Head of caudate nucleus (tissue), 42 donors: ENCODE results near the gene CACUL1.
"Not testable (repeated sequence)": the region's sequence is repeated elsewhere in the genome, so short reads cannot be mapped to it uniquely, and the experiment has no call there.

Source experiments
- DNase-seq, 42 donors: peaks; one replicate each; pipeline versions ENCODE4 v3.0.0 to v3.0.0-alpha.2; 2020 to 2021; ENCODE audit warnings: mixed read lengths in 7 of 42
- intact Hi-C: fragments of 100-400 bp; cut with DNase I; formaldehyde crosslinking; loops from one replicate; pipeline ENCODE4 v1.15.0; 2022

The CACUL1 gene

GRCh38 chr10:118669020-118669791 lies 85.6 kb downstream of the CACUL1 start:
- intact Hi-C loops: no loop called here
- peak in 40 of 42 donors; percentile 40 to 82 (median 62) for DNase-seq

GRCh38 chr10:118668228-118668952 lies 86.4 kb downstream of the CACUL1 start:
- intact Hi-C loops: no loop called here
- peak in 22 of 42 donors; percentile 22 to 64 (median 40) for DNase-seq

GRCh38 chr10:118667732-118668131 lies 87.0 kb downstream of the CACUL1 start:
- intact Hi-C loops: no loop called here
- no peak for DNase-seq

GRCh38 chr10:118666350-118666749 lies 88.4 kb downstream of the CACUL1 start:
- intact Hi-C loops: no loop called here
- no peak for DNase-seq

- intact Hi-C loops: no loop called here
- no peak for DNase-seq
These were observed 90.4 kb downstream of the CACUL1 start for GRCh38 chr10:118664321-118664720.

- intact Hi-C loops: no loop called here
- DNase-seq: no peak
These were observed 91.6 kb downstream of the CACUL1 start for GRCh38 chr10:118663176-118663575.

GRCh38 chr10:118662228-118663035 lies 92.3 kb downstream of the CACUL1 start:
- intact Hi-C loops: no loop called here
- no peak for DNase-seq

GRCh38 chr10:118658762-118659161 lies 96.0 kb downstream of the CACUL1 start:
- DNase-seq: no peak
- intact Hi-C loops: no loop called here

GRCh38 chr10:118658168-118658567 lies 96.6 kb downstream of the CACUL1 start:
- DNase-seq, intact Hi-C loops: not testable (repeated sequence)

- intact Hi-C loops, DNase-seq: not testable (repeated sequence)
These were observed 109.5 kb downstream of the CACUL1 start for GRCh38 chr10:118645294-118645693.

- intact Hi-C loops: no loop called here
- DNase-seq: no peak
These were observed 112.5 kb downstream of the CACUL1 start for GRCh38 chr10:118642228-118642627.

- intact Hi-C loops: no loop called here
- no peak for DNase-seq
These were observed 116.1 kb downstream of the CACUL1 start for GRCh38 chr10:118638680-118639079.

- intact Hi-C loops: no loop called here
- no peak for DNase-seq
These were observed 118.9 kb downstream of the CACUL1 start for GRCh38 chr10:118635674-118636402.

GRCh38 chr10:118633786-118634185 lies 121.0 kb downstream of the CACUL1 start:
- intact Hi-C loops: no loop called here
- DNase-seq: peak in 1 of 42 donors; percentile 18

GRCh38 chr10:118629211-118629610 lies 125.6 kb downstream of the CACUL1 start:
- intact Hi-C loops: no loop called here
- DNase-seq: no peak

- intact Hi-C loops: no loop called here
- no peak for DNase-seq
These were observed 126.4 kb downstream of the CACUL1 start for GRCh38 chr10:118628397-118628796.

GRCh38 chr10:118626953-118627352 lies 127.8 kb downstream of the CACUL1 start:
- intact Hi-C loops: no loop called here
- no peak for DNase-seq
